Stomach (tissue), 9 donors: ENCODE data around the gene ALG9. TPM values are rescaled to one million over a fixed set of nuclear protein-coding genes. Genes with fewer than 3 reads are reported as not detected.

Experiments
- DNase-seq, 2 donors: peaks; one replicate each; pipeline versions ENCODE4 v3.0.0 to v3.0.0-alpha.2; 2013 to 2019
- H3K27ac ChIP-seq, 5 donors: fragments of 200-600 bp in 4 of 5; sonication (generic) in 4 of 5; one replicate each; pipeline ENCODE4 v1.5.1; 2013 to 2019; ENCODE audit warnings: mild to moderate bottlenecking in 1 of 5, moderate library complexity in 1 of 5
- H3K27me3 ChIP-seq, 3 donors: fragments of 200-600 bp; sonication (generic); one replicate each; pipeline ENCODE4 v1.5.1; 2017 to 2019; ENCODE audit warnings: mixed run types in 1 of 3
- H3K36me3 ChIP-seq, 4 donors: fragments of 200-600 bp; sonication (generic); 1 replicate in 3 of 4; 2 replicates in 1 of 4; pipeline ENCODE4 v1.5.1; 2016 to 2019
- H3K4me1 ChIP-seq, 4 donors: fragments of 200-600 bp; sonication (generic); one replicate each; pipeline ENCODE4 v1.5.1; 2016 to 2019
- H3K4me3 ChIP-seq, 4 donors: fragments of 200-600 bp; sonication (generic) in 3 of 4; one replicate each; pipeline ENCODE4 v1.5.1; 2016 to 2019; ENCODE audit warnings: mild to moderate bottlenecking in 1 of 4
- H3K9me3 ChIP-seq, 4 donors: fragments of 200-600 bp; sonication (generic); one replicate each; pipeline ENCODE4 v1.5.1; 2016 to 2019
- EP300 ChIP-seq: sonication (generic); formaldehyde crosslinking; IDR thresholded peaks from one replicate; pipeline ENCODE4 v1.6.1; 2017; ENCODE audit warnings: antibody characterized with exemption
- POLR2A ChIP-seq, 4 donors: fragments of 450-650 bp; IDR thresholded peaks; one replicate each; pipeline ENCODE4 v1.6.1; 2016; ENCODE audit warnings: antibody characterized with exemption in 4 of 4, control low read depth in 2 of 4, mild to moderate bottlenecking in 1 of 4, moderate library complexity in 1 of 4
- POLR2AphosphoS5 ChIP-seq, 3 donors: sonication (generic); formaldehyde crosslinking; IDR thresholded peaks; one replicate each; pipeline ENCODE4 v1.6.1; 2016; ENCODE audit warnings: antibody characterized with exemption in 3 of 3
- WGBS, 5 donors: extraction: QIAGEN DNeasy Blood & Tissue Kit in 3 of 5; methylation state at CpG; one replicate each; pipeline versions ENCODE4 v1.1.5 to v1.1.7; 2013 to 2018; 5-methylcytosine and 5-hydroxymethylcytosine counted together
- intact Hi-C: fragments of 100-400 bp; cut with DNase I; formaldehyde crosslinking; loops from one replicate; pipeline ENCODE4 v1.15.1; 2023; ENCODE audit warnings: low total_unique reads
- polyA plus RNA-seq, 3 donors: library from polyadenylated mRNA; stranded (reverse); fragments of 200-250 nt; gene quantifications; one replicate each; pipeline ENCODE4 v1.2.3, GENCODE V29; 2013
- total RNA-seq, 5 donors: library from RNA; depleted of rRNA; stranded (reverse); fragments of >200 nt; gene quantifications; one replicate each; pipeline versions ENCODE4 v1.1.0 to v1.2.3, GENCODE V29; 2014 to 2016
- TF ChIP-seq, protein P1 (sequence below), 7 experiments: fragments of 450-650 bp in 4 of 7; fragments of 200-600 bp in 3 of 7; sonication (generic) in 3 of 7; IDR thresholded peaks; one replicate each; pipeline ENCODE4 v1.5.1; 2016 to 2019; ENCODE audit warnings: antibody characterized with exemption in 7 of 7, control low read depth in 2 of 7, mild to moderate bottlenecking in 1 of 7
- donor health status: healthy with polysubstance abuse.
- donor health status: Bipolar disorder and iron deficiency.
- donor health status: healthy.

Gene ALG9
- total and polyA plus RNA-seq, 8 donors = 11.9 to 53.7 (median 25.5) TPM

DNA sequence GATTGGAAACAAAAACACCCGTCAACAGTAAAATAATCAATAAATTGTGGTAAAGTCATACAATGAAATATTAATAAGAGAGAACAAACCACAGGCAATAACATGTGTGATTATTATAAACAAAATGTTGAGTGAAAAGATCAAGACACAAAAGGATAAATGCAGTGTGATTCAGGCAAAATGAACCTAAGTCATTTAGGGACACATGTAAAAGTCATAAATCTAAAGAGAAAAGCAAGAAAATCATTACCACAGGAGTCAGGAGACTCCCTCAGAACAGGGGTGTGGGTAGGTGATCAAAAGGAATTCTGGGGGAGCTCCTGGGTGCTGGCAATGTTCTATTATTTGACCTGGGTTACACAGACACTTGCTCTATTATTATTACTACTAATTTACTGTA, 57.3 kb downstream of the ALG9 start:
- H3K27me3 ChIP-seq = no peaks in the 10 kb centered on the region
- intact Hi-C loops = no loop called here
- peaks cover 0 to 20% (median 12%) of the 10 kb centered on the region in 4 donors for H3K4me1 ChIP-seq
- WGBS, 5 donors = 50 to 62% (median 61%) methylated on average over 1 of the region's 1 CpG
- H3K27ac ChIP-seq = peak overlapping the region in 4 of 5 donors; percentile 36 to 79 (median 50)
- peaks cover 5 to 11% (median 7%) of the 10 kb centered on the region in 4 donors for H3K36me3 ChIP-seq
- TF ChIP-seq, protein P1, sequence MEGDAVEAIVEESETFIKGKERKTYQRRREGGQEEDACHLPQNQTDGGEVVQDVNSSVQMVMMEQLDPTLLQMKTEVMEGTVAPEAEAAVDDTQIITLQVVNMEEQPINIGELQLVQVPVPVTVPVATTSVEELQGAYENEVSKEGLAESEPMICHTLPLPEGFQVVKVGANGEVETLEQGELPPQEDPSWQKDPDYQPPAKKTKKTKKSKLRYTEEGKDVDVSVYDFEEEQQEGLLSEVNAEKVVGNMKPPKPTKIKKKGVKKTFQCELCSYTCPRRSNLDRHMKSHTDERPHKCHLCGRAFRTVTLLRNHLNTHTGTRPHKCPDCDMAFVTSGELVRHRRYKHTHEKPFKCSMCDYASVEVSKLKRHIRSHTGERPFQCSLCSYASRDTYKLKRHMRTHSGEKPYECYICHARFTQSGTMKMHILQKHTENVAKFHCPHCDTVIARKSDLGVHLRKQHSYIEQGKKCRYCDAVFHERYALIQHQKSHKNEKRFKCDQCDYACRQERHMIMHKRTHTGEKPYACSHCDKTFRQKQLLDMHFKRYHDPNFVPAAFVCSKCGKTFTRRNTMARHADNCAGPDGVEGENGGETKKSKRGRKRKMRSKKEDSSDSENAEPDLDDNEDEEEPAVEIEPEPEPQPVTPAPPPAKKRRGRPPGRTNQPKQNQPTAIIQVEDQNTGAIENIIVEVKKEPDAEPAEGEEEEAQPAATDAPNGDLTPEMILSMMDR (IDR thresholded peaks at IDR 0.05) = no peak
- TF ChIP-seq POLR2AphosphoS5 (IDR thresholded peaks at IDR 0.05) (no peak), POLR2A (IDR thresholded peaks at IDR 0.05) (no peak), EP300 (no peak)
- H3K9me3 ChIP-seq = no peaks in the 10 kb centered on the region
- no peak for DNase-seq
- no peak overlapping the region for H3K4me3 ChIP-seq

DNA sequence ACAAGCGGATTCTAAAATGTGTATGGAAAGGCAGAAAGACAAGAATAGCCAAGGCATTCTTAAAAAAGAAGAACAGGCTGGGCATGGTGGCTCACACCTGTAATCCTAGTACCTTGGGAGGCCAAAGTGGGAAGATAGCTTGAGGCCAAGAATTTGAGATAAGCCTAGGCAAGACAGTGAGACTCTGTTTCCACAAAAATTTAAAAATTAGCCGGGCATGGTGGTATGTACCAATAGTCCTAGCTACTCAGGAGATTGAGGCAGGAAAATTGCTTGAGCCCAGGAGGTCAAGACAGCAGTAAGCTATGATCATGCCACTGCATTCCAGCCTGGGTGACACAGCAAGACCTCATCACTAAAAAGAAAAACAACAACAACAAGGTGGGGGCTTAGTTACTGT, 59.2 kb downstream of the ALG9 start:
- TF ChIP-seq POLR2A (IDR thresholded peaks at IDR 0.05) = no peak
- TF ChIP-seq, protein P1 (IDR thresholded peaks at IDR 0.05) = no peak
- TF ChIP-seq POLR2AphosphoS5 (IDR thresholded peaks at IDR 0.05) = no peak
- TF ChIP-seq EP300 = no peak
- Histone ChIP-seq H3K27me3 (no peaks in the 10 kb centered on the region), H3K4me1 (peaks cover 0 to 12% (median 9%) of the 10 kb centered on the region in 4 donors), H3K36me3 (peaks cover 5 to 30% (median 26%) of the 10 kb centered on the region in 4 donors), H3K9me3 (no peaks in the 10 kb centered on the region), H3K27ac (no peak overlapping the region), H3K4me3 (no peak overlapping the region)
- DNase-seq = no peak
- WGBS, 5 donors = 92 to 99% (median 96%) methylated on average over 2 of the region's 2 CpGs
- intact Hi-C loops = no loop called here

DNA sequence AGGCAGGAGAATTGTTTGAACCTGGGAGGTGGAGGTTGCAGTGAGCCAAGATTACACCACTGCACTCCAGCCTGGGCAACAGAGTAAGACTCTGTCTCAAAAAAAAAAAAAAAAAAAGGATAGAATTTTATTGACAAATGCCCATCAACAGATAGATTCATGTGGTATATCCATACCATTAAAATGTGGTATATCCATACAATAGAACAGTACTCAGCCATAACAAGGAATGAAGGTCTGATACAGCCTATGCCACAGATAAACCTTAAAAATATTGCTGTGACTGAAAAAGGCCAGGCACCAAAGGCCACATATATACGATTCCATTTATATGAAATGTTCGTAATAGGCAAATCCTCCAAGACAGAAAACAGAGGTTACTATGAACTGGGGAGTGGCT, 59.9 kb downstream of the ALG9 start:
- peaks cover 0 to 12% (median 9%) of the 10 kb centered on the region in 4 donors for H3K4me1 ChIP-seq
- H3K9me3 ChIP-seq = no peaks in the 10 kb centered on the region
- H3K27ac ChIP-seq = no peak overlapping the region
- no peak overlapping the region for H3K4me3 ChIP-seq
- no peak for TF ChIP-seq POLR2AphosphoS5 (IDR thresholded peaks at IDR 0.05)
- TF ChIP-seq POLR2A (IDR thresholded peaks at IDR 0.05) = no peak
- TF ChIP-seq, protein P1 (IDR thresholded peaks at IDR 0.05) = no peak
- no peak for TF ChIP-seq EP300
- intact Hi-C loops = no loop called here
- no peak for DNase-seq
- H3K27me3 ChIP-seq = no peaks in the 10 kb centered on the region
- H3K36me3 ChIP-seq = peaks cover 5 to 35% (median 31%) of the 10 kb centered on the region in 4 donors
- WGBS, 5 donors = 94 to 99% (median 94%) methylated on average over 2 of the region's 2 CpGs

DNA sequence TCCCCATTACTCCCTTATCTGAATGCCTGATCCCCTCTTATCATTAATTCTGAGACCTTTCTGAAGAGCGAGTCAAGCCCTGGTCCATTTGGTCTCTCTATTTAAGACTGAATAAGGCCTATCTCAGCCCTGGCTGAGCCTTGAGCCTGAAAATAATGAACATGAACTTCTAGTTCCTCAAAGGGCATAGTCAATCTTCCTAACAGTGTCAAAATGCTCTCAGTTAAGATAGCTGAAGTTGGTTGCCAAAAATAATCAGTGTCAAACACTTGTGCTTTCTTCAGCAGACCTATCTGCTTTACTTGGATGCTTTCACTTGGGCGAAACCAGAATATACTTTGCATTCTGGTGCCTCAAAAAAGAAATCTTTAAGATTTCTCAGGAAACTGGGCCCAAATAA, 62.5 kb downstream of the ALG9 start:
- Histone ChIP-seq H3K27me3 (no peaks in the 10 kb centered on the region), H3K4me3 (no peak overlapping the region), H3K4me1 (no peaks in the 10 kb centered on the region), H3K27ac (no peak overlapping the region), H3K9me3 (no peaks in the 10 kb centered on the region), H3K36me3 (peaks cover 5 to 58% (median 52%) of the 10 kb centered on the region in 4 donors)
- WGBS, 5 donors = 85 to 96% (median 94%) methylated on average over 2 of the region's 2 CpGs
- intact Hi-C loops = no loop called here
- no peak for DNase-seq
- no peak for TF ChIP-seq POLR2AphosphoS5 (IDR thresholded peaks at IDR 0.05)
- TF ChIP-seq, protein P1 (IDR thresholded peaks at IDR 0.05) = no peak
- no peak for TF ChIP-seq EP300
- no peak for TF ChIP-seq POLR2A (IDR thresholded peaks at IDR 0.05)
